ENCODE results near the gene TBRG1. TPM values are rescaled to one million over a fixed set of nuclear protein-coding genes. Genes with fewer than 3 reads are reported as not detected.

TBRG1 gene
- total RNA-seq, 4 donors from 2014 or later, result 20.8 to 42.3 (median 25.6) TPM

DNA sequence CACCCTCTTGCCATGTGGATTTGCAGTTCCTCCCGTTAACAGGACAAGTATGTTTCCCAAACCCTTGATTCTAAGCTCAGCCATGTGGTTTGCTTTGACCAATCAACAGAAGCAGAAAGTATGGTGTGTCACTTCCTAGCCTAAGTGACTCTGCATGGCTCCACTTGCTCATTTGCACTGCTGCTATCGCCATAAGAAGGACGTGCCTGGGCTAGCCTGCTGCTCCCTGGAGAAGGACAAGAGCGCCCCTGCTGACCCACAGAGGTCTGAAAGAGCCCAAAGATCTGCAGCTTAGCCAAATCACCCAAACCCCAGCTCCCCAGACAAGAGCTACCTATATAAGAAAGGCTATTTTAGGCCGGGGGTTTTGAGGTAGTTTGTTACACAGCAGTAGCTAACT lies 18.0 kb downstream of the TBRG1 start:
- TF ChIP-seq, protein P1, sequence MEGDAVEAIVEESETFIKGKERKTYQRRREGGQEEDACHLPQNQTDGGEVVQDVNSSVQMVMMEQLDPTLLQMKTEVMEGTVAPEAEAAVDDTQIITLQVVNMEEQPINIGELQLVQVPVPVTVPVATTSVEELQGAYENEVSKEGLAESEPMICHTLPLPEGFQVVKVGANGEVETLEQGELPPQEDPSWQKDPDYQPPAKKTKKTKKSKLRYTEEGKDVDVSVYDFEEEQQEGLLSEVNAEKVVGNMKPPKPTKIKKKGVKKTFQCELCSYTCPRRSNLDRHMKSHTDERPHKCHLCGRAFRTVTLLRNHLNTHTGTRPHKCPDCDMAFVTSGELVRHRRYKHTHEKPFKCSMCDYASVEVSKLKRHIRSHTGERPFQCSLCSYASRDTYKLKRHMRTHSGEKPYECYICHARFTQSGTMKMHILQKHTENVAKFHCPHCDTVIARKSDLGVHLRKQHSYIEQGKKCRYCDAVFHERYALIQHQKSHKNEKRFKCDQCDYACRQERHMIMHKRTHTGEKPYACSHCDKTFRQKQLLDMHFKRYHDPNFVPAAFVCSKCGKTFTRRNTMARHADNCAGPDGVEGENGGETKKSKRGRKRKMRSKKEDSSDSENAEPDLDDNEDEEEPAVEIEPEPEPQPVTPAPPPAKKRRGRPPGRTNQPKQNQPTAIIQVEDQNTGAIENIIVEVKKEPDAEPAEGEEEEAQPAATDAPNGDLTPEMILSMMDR (IDR thresholded peaks at IDR 0.05 in 4 of 5, conservative IDR thresholded peaks at IDR 0.05 in 1 of 5), result no peak
- TF ChIP-seq POLR2A (IDR thresholded peaks at IDR 0.05), result no peak
- in situ Hi-C loops (cut with MboI; ENCODE audit: low sequenced_read_pairs in 4 of 4), result no loop called here

DNA sequence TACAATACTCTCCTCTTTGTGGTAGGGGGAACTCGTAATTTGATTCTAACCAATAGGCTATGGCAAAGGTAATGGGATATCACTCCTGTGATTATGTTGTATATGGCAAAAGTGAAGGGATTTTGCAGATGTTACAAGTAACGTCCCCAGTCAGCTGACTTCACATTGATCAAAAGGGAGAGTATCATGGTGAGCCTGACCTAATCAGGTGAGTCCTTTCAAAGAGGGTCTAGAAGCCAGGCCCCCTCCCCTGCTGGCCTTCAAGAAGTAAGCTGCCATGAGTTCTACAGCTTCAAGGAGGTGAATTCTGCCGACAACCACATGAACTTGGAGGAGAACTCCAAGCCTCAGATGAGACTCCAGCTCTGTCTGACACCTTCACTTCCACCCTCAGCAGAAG lies 20.0 kb downstream of the TBRG1 start:
- H3K4me3 ChIP-seq, result no peak overlapping the region
- H3K27ac ChIP-seq, result no peak overlapping the region
- H3K4me1 ChIP-seq, result no peaks in the 10 kb centered on the region
- DNase-seq (no peak), ATAC-seq (no peak)
- no peaks in the 10 kb centered on the region for H3K27me3 ChIP-seq
- intact Hi-C loops (cut with DNase I; ENCODE audit: low total_unique reads) (no loop called here), in situ Hi-C loops (cut with MboI; ENCODE audit: low sequenced_read_pairs in 4 of 4) (no loop called here)
- H3K9me3 ChIP-seq, result no peaks in the 10 kb centered on the region
- peaks cover 0 to 24% of the 10 kb centered on the region in 2 donors for H3K36me3 ChIP-seq
- no peak for TF ChIP-seq POLR2A (IDR thresholded peaks at IDR 0.05)
- TF ChIP-seq, protein P1 (IDR thresholded peaks at IDR 0.05 in 4 of 5, conservative IDR thresholded peaks at IDR 0.05 in 1 of 5), result no peak

More for the DNA sequence above, 18.0 kb downstream of the TBRG1 start:
- no peaks in the 10 kb centered on the region for H3K27me3 ChIP-seq
- no peaks in the 10 kb centered on the region for H3K9me3 ChIP-seq
- intact Hi-C loops (cut with DNase I; ENCODE audit: low total_unique reads), result no loop called here
- no peaks in the 10 kb centered on the region for H3K4me1 ChIP-seq
- DNase-seq (no peak), ATAC-seq (no peak)
- no peak overlapping the region for H3K4me3 ChIP-seq
- H3K27ac ChIP-seq, result no peak overlapping the region
- H3K36me3 ChIP-seq, result peaks cover 0 to 43% of the 10 kb centered on the region in 2 donors

DNA sequence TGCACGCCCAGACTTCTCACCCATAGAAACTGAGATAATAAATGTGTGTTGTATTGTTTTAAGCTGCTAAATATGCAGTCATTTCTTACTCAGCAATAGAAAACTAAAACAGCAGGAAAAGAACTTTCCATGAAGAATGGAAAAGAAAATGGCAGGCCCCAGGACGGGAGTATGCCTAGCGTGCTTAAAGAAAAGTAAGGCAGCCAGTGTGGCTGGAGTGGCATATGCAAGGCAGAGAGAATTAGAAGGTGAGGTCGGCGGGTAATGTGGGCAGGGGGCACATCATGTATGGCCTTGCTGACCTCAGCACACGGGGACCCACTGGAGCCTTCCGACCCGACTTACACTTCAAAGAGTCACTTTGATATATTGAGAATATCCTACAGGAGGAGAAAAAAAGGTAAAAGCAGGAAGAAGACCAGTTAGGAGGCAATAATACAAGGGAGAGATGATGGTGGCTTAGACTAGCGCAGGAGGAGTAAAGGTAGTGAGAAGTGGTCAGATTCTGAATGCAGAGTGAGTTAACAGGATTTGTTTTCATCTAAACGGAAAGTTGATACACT lies 20.5 kb downstream of the TBRG1 start:
- in situ Hi-C loops (cut with MboI; ENCODE audit: low sequenced_read_pairs in 4 of 4) (no loop called here), intact Hi-C loops (cut with DNase I; ENCODE audit: low total_unique reads) (no loop called here)
- DNase-seq (no peak), ATAC-seq (no peak)
- peaks cover 0 to 19% of the 10 kb centered on the region in 2 donors for H3K36me3 ChIP-seq
- no peak overlapping the region for H3K27ac ChIP-seq
- no peaks in the 10 kb centered on the region for H3K4me1 ChIP-seq
- no peaks in the 10 kb centered on the region for H3K9me3 ChIP-seq
- no peak overlapping the region for H3K4me3 ChIP-seq
- H3K27me3 ChIP-seq, result no peaks in the 10 kb centered on the region
- TF ChIP-seq, protein P1 (IDR thresholded peaks at IDR 0.05 in 4 of 5, conservative IDR thresholded peaks at IDR 0.05 in 1 of 5), result no peak
- no peak for TF ChIP-seq POLR2A (IDR thresholded peaks at IDR 0.05)

DNA sequence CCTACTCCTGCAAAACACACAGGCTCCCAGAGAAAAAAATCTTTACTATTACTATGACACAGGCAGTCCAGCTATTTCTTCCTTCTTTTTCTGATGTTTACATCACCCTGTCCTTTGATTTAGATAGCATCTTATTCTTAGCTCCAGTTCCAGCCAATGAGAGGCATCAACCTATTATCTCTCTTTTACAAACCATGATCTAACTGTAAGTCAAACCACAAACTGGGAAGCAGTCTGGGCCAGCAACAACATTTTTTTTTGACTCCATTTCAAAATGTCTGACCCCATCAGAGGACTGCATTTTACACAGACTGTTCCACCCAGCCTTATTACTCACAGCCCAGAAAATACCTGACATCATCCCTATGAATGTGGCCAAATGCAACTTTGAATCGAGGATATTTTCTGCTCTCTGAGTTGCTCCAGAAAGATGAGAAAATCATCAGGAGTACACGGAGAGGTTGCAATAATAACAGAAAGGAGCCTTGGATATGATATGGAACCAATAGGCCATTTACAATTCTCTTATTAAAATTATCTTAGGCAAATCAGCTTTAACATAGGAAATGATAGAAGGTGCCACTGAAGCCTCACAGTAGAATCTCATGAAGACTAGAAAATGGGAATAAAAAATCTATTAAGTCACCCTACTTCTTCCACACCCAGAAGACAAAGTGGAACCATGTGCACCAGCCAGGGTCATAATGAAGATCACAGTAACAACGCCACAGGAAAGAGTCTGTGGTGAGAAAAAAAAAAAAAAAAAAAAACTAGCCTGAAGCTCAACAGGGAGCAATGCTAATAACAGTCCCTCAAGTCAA lies 21.2 kb downstream of the TBRG1 start:
- Histone ChIP-seq H3K27ac (no peak overlapping the region), H3K27me3 (no peaks in the 10 kb centered on the region), H3K4me3 (no peak overlapping the region), H3K9me3 (no peaks in the 10 kb centered on the region), H3K36me3 (peaks cover 0 to 12% of the 10 kb centered on the region in 2 donors), H3K4me1 (no peaks in the 10 kb centered on the region)
- no peak for DNase-seq
- intact Hi-C loops (cut with DNase I; ENCODE audit: low total_unique reads), result no loop called here
- TF ChIP-seq, protein P1 (IDR thresholded peaks at IDR 0.05 in 4 of 5, conservative IDR thresholded peaks at IDR 0.05 in 1 of 5), result no peak
- no peak for TF ChIP-seq POLR2A (IDR thresholded peaks at IDR 0.05)
- in situ Hi-C loops (cut with MboI; ENCODE audit: low sequenced_read_pairs in 4 of 4), result no loop called here
- peak; percentile 11 to 23 for ATAC-seq

Data from gastrocnemius medialis (tissue), 4 donors.